SK-N-MC (cell line): ENCODE data around the gene IFIT2.

Source experiments
- EZH2 ChIP-seq: fragments of 200-600 bp; sonication (generic); IDR thresholded peaks from one replicate; pipeline ENCODE4 v1.6.1; 2017; ENCODE audit warnings: antibody characterized with exemption
- POLR2AphosphoS5 ChIP-seq: IDR thresholded peaks from 2 replicates; pipeline ENCODE4 v1.6.1; 2012; ENCODE audit warnings: mild to moderate bottlenecking, low read depth, low read length, borderline replicate concordance

- TF ChIP-seq EZH2: no peak
- no peak for TF ChIP-seq POLR2AphosphoS5
These were observed 46.1 kb upstream of the IFIT2 start for GRCh38 chr10:89255793-89256192.
